CD4-positive, alpha-beta T cell treated with Interleukin-4 for 1 hour (primary cell): ENCODE measurements around the gene PLK5.
"Not testable (repeated sequence)": the region's sequence is repeated elsewhere in the genome, so short reads cannot be mapped to it uniquely, and the experiment has no call there.

Experiments used
- DNase-seq, 2 donors: peaks; one replicate each; pipeline ENCODE4 v3.0.0-alpha.2; 2020 to 2022

The PLK5 gene

GRCh38 chr19:1526066-1526778 is 2.3 kb downstream of the PLK5 start:
- DNase-seq: no peak

GRCh38 chr19:1526979-1527649 is 3.2 kb downstream of the PLK5 start:
- DNase-seq: no peak

DNA sequence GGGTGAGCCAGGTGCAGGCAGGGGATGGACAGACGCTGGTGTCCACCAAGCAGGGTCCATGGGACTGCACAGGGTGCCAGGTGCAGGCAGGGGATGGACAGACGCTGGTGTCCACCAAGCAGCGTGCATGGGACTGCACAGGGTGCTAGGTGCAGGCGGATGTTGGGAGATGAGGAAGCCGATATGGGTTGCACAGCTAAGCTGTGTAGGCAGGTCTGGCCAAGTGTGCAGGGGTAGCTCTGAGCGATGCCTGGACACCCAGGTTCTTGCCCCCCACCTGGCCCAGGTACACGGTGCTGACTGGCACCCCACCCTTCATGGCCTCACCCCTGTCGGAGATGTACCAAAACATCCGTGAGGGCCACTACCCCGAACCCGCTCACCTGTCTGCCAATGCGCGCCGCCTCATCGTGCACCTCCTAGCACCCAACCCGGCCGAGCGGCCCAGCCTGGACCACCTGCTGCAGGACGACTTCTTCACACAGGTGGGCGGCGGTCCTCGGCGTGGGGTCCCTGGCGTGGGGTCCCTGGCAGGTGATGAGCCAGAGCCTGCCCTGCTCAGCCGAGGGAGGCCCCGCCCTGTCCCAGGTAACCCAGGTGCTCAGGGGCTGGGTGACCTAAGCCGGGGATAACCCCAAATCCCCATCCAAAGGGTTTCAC is 3.9 kb downstream of the PLK5 start:
- no peak for DNase-seq

DNA sequence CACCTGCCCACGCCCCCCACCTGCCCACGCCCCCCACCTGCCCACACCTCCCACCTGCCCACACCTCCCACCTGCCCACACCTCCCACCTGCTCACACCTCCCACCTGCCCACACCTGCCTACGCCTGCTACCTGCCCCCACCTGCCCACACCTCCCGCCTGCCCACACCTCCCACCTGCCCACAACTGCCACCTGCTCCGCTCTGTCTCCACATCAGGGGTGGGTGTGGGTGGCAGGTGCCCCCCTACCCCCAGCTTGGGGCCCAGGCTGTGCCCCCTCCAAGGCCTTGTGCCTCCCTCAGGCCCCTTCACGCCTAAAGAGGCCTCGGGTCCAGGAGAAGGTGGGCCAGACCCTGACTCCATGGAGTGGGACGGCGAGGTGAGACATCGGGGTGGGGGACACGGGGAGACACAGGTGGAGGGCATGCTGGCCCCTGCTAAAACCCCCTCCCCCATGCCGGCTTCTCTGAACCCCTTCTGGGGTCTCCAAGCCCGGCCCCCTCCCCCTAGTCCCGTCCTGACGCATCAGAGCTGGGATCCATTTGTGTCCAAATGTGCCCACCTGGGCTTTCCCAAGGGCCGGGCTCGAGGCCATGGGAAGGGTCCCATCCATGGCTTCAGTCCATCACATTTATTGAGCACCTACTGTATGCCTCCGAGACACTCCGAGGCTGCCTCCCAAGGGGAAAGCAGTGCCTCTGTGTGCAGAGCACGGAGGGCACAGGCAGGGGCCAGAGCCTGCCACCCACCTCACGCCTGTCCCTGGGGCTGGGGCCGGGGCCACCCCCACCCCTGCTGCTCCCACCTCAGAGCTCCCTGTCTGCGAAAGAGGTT is 4.9 kb downstream of the PLK5 start:
- DNase-seq: no peak

- no peak for DNase-seq
Measured at GRCh38 chr19:1529430-1529816, 5.5 kb downstream of the PLK5 start.

GRCh38 chr19:1530856-1531255 is 7.0 kb downstream of the PLK5 start:
- DNase-seq: not testable (repeated sequence)

DNA sequence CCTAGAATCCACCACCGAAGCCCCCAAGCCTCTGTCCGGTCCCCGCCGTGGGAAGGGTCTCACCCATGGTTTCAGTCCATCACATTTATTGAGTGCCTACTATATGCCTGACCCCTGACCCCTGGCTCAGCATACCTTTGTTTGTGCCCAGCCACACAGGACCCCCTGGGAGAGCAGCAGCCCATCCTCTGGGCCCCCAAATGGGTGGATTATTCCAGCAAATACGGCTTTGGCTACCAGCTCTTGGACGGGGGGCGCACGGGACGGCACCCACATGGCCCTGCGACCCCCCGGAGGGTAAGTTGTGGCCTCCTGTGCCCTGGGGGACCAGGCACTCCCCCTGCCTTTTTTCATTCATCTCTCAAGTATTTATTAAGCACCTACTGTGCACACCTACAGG is 7.7 kb downstream of the PLK5 start:
- no peak for DNase-seq

DNA sequence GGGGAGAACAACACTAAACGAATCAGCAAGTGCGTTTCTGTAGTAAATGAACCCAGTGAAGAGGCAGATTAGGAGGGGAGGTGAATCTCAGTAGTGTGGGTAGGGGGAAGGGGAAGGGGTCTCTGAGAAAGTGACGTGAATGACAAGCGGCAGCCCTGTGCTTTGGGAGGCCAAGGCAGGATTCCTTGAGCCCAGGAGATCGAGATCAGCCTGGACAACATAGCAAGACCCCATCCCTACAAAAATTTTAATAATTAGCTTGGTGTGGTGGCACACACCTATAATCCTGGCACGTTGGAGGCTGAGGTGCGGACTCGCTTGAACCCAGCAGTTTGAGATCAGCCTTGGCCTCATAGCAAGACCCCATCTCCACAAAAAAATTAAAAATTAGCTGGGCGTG is 8.1 kb downstream of the PLK5 start:
- no peak for DNase-seq

DNA sequence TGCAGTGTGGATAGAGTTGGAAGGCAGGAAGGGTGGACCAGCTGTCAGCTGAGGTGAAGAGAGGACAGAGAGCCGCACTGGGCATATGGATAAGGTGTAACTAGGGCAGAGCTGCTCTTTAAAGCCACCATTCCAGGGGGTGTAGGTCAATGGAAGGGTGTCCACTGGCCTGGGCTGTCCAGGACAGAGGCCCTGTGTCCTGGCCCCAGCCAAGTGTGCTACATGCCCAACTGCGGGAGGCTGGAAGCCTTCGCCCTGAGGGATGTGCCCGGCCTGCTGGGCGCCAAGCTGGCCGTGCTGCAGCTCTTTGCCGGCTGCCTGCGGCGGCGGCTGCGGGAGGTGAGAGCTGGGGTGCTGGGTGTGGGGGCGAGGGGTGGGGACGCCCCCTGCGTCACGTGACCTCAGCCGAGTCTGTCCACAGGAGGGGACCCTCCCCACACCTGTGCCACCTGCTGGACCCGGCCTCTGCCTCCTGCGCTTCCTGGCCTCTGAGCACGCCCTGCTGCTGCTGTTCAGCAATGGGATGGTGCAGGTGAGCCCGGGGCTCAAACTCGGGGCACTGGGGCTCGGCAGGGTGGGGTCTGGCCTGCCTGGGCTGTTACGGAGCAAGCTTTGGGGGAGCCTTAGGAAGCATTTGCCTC is 9.8 kb downstream of the PLK5 start:
- DNase-seq: no peak

- DNase-seq: no peak
Measured at GRCh38 chr19:1534972-1535371, 11.1 kb downstream of the PLK5 start.

DNA sequence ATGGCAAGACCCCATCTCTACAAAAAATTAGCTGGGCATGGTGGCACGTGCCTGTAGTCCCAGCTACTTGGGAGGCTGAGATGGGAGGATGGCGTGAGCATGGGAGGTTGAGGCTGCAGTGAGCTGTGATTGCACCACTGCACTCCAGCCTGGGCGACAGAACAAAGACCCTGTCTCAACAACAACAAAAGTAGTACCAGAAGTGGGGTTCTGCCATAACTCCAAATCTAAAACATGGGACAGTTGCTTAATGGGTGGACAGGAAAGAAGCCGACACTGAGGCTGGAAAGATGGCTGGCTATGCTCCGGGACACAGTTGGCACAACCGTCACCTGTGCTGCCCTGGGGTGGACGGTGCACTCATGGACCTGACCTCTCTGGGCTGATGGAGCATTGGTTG is 11.8 kb downstream of the PLK5 start:
- DNase-seq: not testable (repeated sequence)

DNA sequence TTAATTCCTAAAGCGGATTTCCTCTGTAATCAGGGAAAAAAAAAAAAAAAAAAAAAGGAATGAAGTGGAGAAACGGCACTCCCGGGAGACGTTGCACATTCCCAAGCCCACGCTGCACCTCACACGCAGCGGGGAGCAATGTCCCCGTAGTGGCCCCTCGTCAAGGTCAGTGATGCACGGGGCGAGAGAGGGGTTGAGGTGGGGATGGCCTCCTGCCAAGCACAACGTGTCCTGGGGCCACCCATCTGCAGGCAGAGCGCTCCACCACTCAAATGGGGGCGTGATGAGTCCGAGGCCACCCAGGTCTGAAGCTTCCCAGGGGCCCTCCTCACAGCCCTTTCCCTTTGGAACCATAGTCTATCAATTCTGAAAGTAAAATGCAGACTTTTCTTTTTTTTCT is 15.1 kb downstream of the PLK5 start:
- DNase-seq: no peak

DNA sequence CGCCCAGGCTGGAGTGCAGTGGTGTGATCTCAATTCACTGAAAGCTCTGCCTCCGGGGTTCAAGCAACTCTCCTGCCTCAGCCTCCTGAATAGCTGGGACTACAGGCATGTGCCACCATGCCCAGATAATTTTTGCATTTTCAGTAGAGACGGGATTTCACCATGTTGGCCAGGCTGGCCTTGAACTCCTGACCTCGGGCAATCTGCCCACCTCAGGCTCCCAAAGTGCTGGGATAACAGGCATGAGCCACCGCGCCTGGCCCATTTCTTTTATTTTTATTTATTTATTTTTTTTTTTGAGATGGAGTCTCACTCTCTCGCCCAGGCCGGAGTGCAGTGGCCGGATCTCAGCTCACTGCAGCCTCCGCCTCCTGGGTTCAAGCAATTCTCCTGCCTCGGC is 15.9 kb downstream of the PLK5 start:
- DNase-seq: not testable (repeated sequence)

- DNase-seq: no peak
Measured at GRCh38 chr19:1540365-1540925, 16.6 kb downstream of the PLK5 start.

DNA sequence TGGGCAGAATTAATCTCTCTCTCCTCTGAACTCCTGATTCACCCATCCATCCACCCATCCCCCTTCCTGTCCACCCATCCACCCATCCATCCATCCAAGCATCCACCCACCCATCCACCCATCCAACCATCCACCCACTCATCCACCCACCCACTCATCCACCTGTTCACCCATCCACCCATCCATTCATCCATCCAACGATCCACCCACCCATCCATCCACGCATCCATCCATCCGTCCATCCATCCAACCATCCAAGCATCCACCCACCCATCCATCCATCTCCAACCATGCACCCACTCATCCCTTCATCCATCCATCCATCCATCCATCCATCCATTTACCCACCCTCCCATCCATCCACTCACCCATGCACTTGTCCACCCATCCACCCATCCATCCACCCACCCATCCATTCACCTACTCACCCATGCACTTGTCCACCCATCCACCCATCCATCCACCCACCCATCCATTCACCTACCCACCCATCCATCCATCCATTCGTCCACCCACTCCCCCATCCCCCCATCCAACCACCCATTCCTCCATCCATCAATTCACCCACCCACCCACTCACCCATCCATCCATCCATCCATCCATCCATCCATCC is 25.6 kb downstream of the PLK5 start:
- no peak for DNase-seq

DNA sequence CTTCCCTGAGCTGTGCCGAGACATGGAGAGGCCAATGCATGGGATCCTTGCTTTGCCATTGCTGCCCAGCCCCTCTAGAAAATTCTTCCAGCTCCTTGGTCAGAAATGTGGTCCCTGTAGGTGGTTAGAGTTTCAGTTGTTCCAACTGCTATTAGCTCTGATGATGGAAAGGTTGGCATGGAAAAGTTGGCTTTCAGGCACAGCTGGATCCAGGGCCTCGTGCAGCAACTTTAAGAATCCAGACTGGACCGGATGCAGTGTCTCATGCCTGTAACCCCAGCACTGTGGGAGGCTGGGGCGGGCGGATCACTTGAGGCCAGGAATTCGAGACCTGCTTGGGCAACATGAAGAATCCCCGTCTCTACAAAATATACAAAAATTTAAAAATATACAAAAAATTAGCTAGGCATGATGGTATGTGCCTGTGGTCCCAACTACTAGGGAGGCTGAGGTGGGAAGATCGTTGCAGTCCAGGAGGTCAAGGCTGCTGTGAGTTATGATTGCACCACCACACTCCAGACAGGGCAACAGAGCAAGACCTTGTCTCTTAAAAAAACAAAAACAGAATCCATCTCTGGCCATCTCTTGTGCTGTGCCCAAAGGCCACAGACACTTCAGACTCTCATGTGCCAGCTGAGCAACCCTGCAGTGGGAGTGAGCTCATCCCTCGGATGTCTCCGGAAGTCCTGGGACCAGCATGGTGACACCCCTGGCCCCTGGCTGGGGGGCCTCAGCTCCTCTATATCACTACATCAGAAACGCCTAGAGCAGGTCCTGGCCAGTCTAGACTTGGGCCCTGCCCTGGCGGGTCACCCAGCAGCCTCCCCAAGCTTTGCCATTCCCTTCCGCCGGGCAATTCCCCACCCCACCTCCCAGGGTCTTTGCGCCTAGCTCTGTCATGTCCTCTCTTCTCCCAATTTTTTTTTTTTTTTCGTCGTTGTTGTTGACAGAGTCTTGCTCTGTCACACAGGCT is 27.5 kb downstream of the PLK5 start:
- no peak for DNase-seq

DNA sequence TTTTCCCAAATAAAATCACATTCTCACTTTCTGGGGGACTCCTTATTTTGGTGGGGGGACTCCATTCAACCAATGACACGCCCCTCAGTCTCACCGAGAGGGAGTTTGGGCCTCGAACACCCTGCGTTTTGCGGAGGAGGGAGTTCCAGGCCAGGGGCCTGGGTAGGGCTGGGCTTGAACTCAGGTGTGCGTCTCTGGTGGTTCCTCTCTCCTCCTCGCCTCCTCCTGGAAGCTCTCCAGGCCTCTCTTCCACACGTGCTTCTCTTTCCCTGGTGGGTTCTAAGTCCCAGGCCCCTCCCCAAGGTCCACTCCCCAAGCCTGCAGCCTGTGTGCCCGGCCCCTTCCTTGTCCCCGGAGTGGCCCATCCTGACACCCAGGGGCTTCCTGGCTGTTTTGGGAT is 29.5 kb downstream of the PLK5 start:
- DNase-seq: no peak

GRCh38 chr19:1554968-1555367 is 31.1 kb downstream of the PLK5 start:
- DNase-seq: no peak

DNA sequence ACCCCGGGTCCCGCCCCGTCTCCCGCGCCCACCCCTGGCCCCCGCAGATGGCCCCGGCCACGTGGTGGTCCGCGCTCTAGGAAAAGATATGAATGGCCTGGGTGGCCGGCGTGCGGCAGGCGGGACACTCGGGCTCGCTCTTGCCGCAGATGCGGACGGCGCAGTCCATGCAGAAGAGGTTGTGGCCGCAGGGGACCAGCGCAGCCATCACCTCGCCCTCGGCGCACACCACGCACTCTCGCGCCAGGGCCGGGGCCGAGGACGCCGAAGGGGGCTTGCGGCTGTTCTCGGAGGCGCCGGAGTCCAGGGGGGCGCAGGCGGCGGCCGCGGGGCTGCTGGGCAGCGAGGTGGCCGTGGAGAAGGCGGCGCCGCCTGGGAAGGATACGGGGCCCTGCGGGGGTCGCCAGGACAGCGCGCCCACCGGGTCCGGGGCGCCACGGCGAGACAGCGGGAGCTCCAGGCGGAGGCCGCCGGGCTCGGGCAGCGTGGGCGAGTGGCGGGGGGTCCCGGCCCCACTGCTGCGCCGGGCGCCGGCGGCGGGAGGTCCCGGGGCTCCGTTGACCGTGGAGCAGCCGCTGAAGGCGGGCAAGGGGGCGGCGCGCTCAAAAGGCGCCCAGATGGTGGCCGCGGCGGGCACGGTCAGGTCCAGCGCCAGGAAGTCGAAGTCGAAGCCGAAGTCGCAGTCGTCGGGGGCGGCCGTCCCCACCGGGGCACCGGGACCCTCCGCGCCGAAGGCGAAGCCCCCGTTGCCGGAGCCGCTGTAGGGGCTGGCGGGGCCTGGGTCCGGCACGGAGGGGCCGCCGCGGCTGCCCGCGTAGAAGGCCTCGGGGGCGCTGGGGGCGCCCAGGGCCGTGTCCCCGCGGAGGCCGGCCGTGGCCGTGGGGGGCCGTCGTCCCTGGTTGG is 31.9 kb downstream of the PLK5 start:
- DNase-seq: no peak
